Measurements from ENCODE around the gene PHF21B. TPM values are rescaled to one million over a fixed set of nuclear protein-coding genes. Genes with fewer than 3 reads are reported as not detected.
A peak's percentile ranks its signal among the peaks of the same experiment; 100 is the strongest.

PHF21B gene
- total RNA-seq, 4 donors from 2014 or later = not detected

DNA sequence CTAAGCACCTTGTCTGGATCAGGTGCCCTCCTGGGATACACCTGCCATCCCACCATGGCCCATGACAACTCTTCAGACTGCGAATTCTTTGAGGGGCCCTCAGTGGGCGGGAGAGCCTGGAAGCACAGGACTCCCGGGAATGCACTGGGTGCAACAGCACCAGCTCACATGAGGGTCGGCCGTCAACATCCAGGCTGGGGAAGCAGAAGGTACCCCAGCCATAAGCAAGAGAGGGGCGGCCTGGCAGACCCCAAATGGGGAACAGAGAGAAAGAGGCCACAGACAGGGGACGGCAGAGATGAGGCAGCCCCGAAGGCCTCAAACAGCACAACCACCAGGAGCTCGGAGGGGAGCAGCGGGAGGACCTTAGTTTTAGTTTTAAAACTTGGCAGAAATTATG is 94.4 kb downstream of the PHF21B start:
- H3K4me1 ChIP-seq = no peaks in the 10 kb centered on the region
- H3K27ac ChIP-seq = no peak overlapping the region
- no peak overlapping the region for H3K4me3 ChIP-seq
- DNase-seq (ENCODE audit: low spot score in 2 of 2) = peak; percentile 39 to 72
- TF ChIP-seq EP300 (IDR thresholded peaks at IDR 0.05) (no peak), CTCF (IDR thresholded peaks at IDR 0.05) (no peak), POLR2AphosphoS5 (IDR thresholded peaks at IDR 0.05) (no peak), POLR2A (IDR thresholded peaks at IDR 0.05) (no peak)
- peaks cover 2% of the 10 kb centered on the region for H3K9me3 ChIP-seq
- 78% methylated on average over 8 of the region's 10 CpGs for WGBS
- H3K27me3 ChIP-seq = peaks cover 8% of the 10 kb centered on the region
- no peaks in the 10 kb centered on the region for H3K36me3 ChIP-seq

GRCh38 chr22:44914026-44914721 is 95.6 kb downstream of the PHF21B start:
- DNase-seq (ENCODE audit: low spot score in 2 of 2) = peak; percentile 48 to 71
- Histone ChIP-seq H3K4me1 (no peaks in the 10 kb centered on the region), H3K36me3 (no peaks in the 10 kb centered on the region), H3K27ac (no peak overlapping the region), H3K9me3 (peaks cover 2% of the 10 kb centered on the region), H3K4me3 (no peak overlapping the region), H3K27me3 (peaks cover 8% of the 10 kb centered on the region)
- WGBS = 90% methylated on average over 7 of the region's 13 CpGs
- TF ChIP-seq CTCF (IDR thresholded peaks at IDR 0.05) (no peak), POLR2AphosphoS5 (IDR thresholded peaks at IDR 0.05) (no peak), EP300 (IDR thresholded peaks at IDR 0.05) (no peak), POLR2A (IDR thresholded peaks at IDR 0.05) (no peak)

DNA sequence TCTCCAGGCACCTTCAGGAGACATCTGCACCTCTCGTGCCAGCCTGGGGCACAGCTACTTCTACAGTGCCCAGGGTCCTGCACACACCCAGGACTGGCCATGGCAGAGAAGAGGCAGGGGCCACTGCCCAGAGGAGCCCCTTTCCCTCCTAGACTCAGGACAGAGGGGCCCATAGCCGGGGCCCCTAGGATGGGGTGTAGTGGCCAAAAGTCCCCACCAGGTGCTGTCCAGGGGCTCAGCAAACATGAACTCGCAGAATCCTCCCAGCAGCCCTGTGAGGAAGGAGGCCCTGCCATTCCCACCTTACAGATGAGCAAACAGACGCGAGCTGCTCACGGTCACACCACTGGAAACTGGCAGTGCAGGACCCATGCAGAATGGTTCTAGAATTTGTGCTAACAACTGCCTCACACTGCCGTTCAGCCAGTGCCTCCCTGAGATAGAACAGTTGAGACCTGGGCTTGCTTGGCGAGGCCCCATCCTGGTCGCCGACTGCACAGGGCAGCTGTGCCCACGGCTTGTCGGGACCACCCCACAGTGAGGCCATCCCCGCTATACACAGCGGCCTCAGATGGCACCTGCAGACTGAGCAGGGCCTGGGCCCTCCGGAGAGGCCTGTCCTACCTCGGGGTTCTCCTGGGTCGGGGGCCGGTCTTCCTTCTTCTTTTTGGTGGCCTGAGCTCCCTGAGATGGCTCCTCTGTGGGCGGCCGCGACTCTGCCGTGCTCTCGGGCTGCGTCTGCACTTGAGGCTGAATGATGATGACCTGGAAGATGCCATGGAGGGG is 96.4 kb downstream of the PHF21B start:
- WGBS = 90% methylated on average over 15 of the region's 24 CpGs
- Histone ChIP-seq H3K27me3 (peaks cover 8% of the 10 kb centered on the region), H3K27ac (no peak overlapping the region), H3K9me3 (peaks cover 2% of the 10 kb centered on the region), H3K36me3 (no peaks in the 10 kb centered on the region), H3K4me1 (no peaks in the 10 kb centered on the region), H3K4me3 (no peak overlapping the region)
- DNase-seq (ENCODE audit: low spot score in 2 of 2) = peak; percentile 50 to 70
- no peak for TF ChIP-seq POLR2A (IDR thresholded peaks at IDR 0.05)
- TF ChIP-seq CTCF (IDR thresholded peaks at IDR 0.05) = no peak
- no peak for TF ChIP-seq POLR2AphosphoS5 (IDR thresholded peaks at IDR 0.05)
- no peak for TF ChIP-seq EP300 (IDR thresholded peaks at IDR 0.05)

DNA sequence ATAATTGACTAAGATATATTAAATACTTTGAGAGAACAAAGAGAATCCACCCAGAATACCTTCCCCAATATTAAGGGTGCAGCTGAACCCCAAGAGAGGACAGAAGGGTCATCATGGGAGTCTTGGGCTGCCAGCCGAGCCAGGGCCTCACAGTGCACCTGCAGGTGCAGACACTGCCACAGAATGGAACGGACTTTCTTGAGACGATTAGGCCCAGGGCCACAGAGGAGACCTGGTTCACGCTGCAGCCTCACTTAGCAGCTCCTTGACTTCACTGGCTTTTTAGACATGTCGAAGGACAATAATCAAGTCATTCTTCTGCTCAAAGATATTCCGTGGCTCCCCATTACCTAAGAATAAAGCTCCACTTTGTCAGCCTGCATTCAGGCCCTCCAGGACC is 100.6 kb downstream of the PHF21B start:
- 91% methylated on average over 5 of the region's 6 CpGs for WGBS
- no peaks in the 10 kb centered on the region for H3K4me1 ChIP-seq
- H3K27me3 ChIP-seq = peaks cover 9% of the 10 kb centered on the region
- TF ChIP-seq POLR2AphosphoS5 (IDR thresholded peaks at IDR 0.05) = no peak
- TF ChIP-seq EP300 (IDR thresholded peaks at IDR 0.05) = no peak
- no peak for TF ChIP-seq POLR2A (IDR thresholded peaks at IDR 0.05)
- no peak for TF ChIP-seq CTCF (IDR thresholded peaks at IDR 0.05)
- H3K9me3 ChIP-seq = peaks cover 2% of the 10 kb centered on the region
- no peak overlapping the region for H3K4me3 ChIP-seq
- DNase-seq (ENCODE audit: low spot score in 2 of 2) = peak in 1 of 2 donors; percentile 25
- no peak overlapping the region for H3K27ac ChIP-seq
- H3K36me3 ChIP-seq = no peaks in the 10 kb centered on the region

All from suprapubic skin (tissue), 4 donors.